H9 (cell line): Measurements from ENCODE around the gene TFEB. TPM values are rescaled to one million over a fixed set of nuclear protein-coding genes. Genes with fewer than 3 reads are reported as not detected.

Experiments used
- DNase-seq: peaks from one replicate; pipeline ENCODE4 v3.0.0-alpha.2; 2017
- H2AFZ ChIP-seq: one replicate; pipeline ENCODE4 v1.6.1; 2013; ENCODE audit warnings: mild to moderate bottlenecking, low read length, control low read depth, moderate library complexity
- H2AK5ac ChIP-seq: 2 replicates; pipeline ENCODE4 v1.6.1; 2013; ENCODE audit warnings: low read length, control low read depth, mixed read lengths; ENCODE audit not compliant: insufficient read length
- H2BK120ac ChIP-seq: one replicate; pipeline ENCODE4 v1.6.1; 2013; ENCODE audit warnings: low read depth, mild to moderate bottlenecking, low read length, control low read depth, inconsistent platforms; ENCODE audit not compliant: poor library complexity, severe bottlenecking
- H2BK12ac ChIP-seq: 2 replicates; pipeline ENCODE4 v1.6.1; 2013; ENCODE audit warnings: low read length, control low read depth, mixed read lengths, low read depth; ENCODE audit not compliant: insufficient read length
- H2BK15ac ChIP-seq: 2 replicates; pipeline ENCODE4 v1.6.1; 2013; ENCODE audit warnings: low read depth, low read length, control low read depth
- H2BK20ac ChIP-seq: one replicate; pipeline ENCODE4 v1.6.1; 2013; ENCODE audit warnings: low read depth, mild to moderate bottlenecking, low read length, control low read depth, inconsistent platforms; ENCODE audit not compliant: poor library complexity, severe bottlenecking
- H2BK5ac ChIP-seq: 2 replicates; pipeline ENCODE4 v1.6.1; 2013; ENCODE audit warnings: low read length, control low read depth, mixed read lengths; ENCODE audit not compliant: insufficient read length
- H3K14ac ChIP-seq: 2 replicates; pipeline ENCODE4 v1.6.1; 2013; ENCODE audit warnings: low read length, control low read depth; ENCODE audit not compliant: insufficient read depth
- H3K18ac ChIP-seq: 2 replicates; pipeline ENCODE4 v1.6.1; 2013; ENCODE audit warnings: low read depth, mild to moderate bottlenecking, mixed read lengths, low read length, control low read depth; ENCODE audit not compliant: insufficient read length
- H3K23ac ChIP-seq: 2 replicates; pipeline ENCODE4 v1.6.1; 2013; ENCODE audit warnings: low read length, control low read depth, mixed read lengths, low read depth; ENCODE audit not compliant: insufficient read length
- H3K23me2 ChIP-seq: 2 replicates; pipeline ENCODE4 v1.6.1; 2013; ENCODE audit warnings: low read depth, mild to moderate bottlenecking, mixed read lengths, low read length, control low read depth; ENCODE audit not compliant: insufficient read length, poor library complexity, severe bottlenecking
- H3K27ac ChIP-seq: 2 replicates; pipeline ENCODE4 v1.5.1; 2013; ENCODE audit warnings: low read length, control low read depth, mixed read lengths, low read depth; ENCODE audit not compliant: insufficient read length
- H3K27me3 ChIP-seq: 2 replicates; pipeline ENCODE4 v1.6.1; 2013; ENCODE audit warnings: low read length, control low read depth, inconsistent platforms; ENCODE audit not compliant: insufficient read depth
- H3K4ac ChIP-seq: 2 replicates; pipeline ENCODE4 v1.6.1; 2013; ENCODE audit warnings: low read depth, mild to moderate bottlenecking, control low read depth, inconsistent platforms, low read length, moderate library complexity
- H3K4me1 ChIP-seq: 2 replicates; pipeline ENCODE4 v1.6.1; 2013; ENCODE audit warnings: low read length, control low read depth, inconsistent platforms; ENCODE audit not compliant: insufficient read depth
- H3K4me2 ChIP-seq: 2 replicates; pipeline ENCODE4 v1.6.1; 2013; ENCODE audit warnings: low read length, control low read depth, mixed read lengths; ENCODE audit not compliant: insufficient read length, insufficient read depth
- H3K56ac ChIP-seq: 2 replicates; pipeline ENCODE4 v1.6.1; 2013; ENCODE audit warnings: low read depth, mild to moderate bottlenecking, mixed read lengths, low read length, control low read depth; ENCODE audit not compliant: insufficient read length
- H3K79me1 ChIP-seq: 2 replicates; pipeline ENCODE4 v1.6.1; 2013; ENCODE audit warnings: low read depth, mild to moderate bottlenecking, moderate library complexity, low read length, control low read depth, inconsistent platforms; ENCODE audit not compliant: insufficient read depth, poor library complexity, severe bottlenecking
- H3K79me2 ChIP-seq: 2 replicates; pipeline ENCODE4 v1.6.1; 2013; ENCODE audit warnings: low read length, control low read depth, inconsistent platforms; ENCODE audit not compliant: insufficient read depth
- H3K9ac ChIP-seq: 2 replicates; pipeline ENCODE4 v1.6.1; 2013; ENCODE audit warnings: low read length, control low read depth, mixed read lengths; ENCODE audit not compliant: insufficient read length; ENCODE audit errors: extremely low read depth
- H3K9me3 ChIP-seq: one replicate; pipeline ENCODE4 v1.6.1; 2013; ENCODE audit warnings: low read depth, low read length, inconsistent platforms; ENCODE audit not compliant: control insufficient read depth
- H3T11ph ChIP-seq: one replicate; pipeline ENCODE4 v1.6.1; 2013; ENCODE audit warnings: mild to moderate bottlenecking, low read length, control low read depth, inconsistent platforms
- H4K20me1 ChIP-seq: one replicate; pipeline ENCODE4 v1.6.1; 2013; ENCODE audit not compliant: control insufficient read depth, insufficient read length, insufficient read depth
- H4K5ac ChIP-seq: 2 replicates; pipeline ENCODE4 v1.6.1; 2013; ENCODE audit warnings: low read depth, mild to moderate bottlenecking, mixed read lengths, low read length, control low read depth; ENCODE audit not compliant: insufficient read length
- H4K8ac ChIP-seq: replicated peaks from 2 replicates; pipeline ENCODE4 v1.6.1; 2013; ENCODE audit warnings: low read length, control low read depth, mixed read lengths, low read depth; ENCODE audit not compliant: insufficient read length
- H4K91ac ChIP-seq: 2 replicates; pipeline ENCODE4 v1.6.1; 2013; ENCODE audit warnings: low read depth, mild to moderate bottlenecking, moderate library complexity, mixed read lengths, low read length, control low read depth; ENCODE audit not compliant: insufficient read length
- H3K27ac Mint-ChIP-seq, 3 experiments: 2 replicates in 2 of 3; 3 replicates in 1 of 3; pipeline ENCODE4 v1.8.0; 2020 to 2021; ENCODE audit warnings: mixed read lengths in 3 of 3, mild to moderate bottlenecking in 1 of 3, moderate library complexity in 1 of 3
- H3K27me3 Mint-ChIP-seq: 2 replicates; pipeline ENCODE4 v1.8.0; 2021; ENCODE audit warnings: low read depth, mild to moderate bottlenecking, moderate library complexity, mixed read lengths
- H3K36me3 Mint-ChIP-seq, 3 experiments: 2 replicates in 2 of 3; 3 replicates in 1 of 3; pipeline ENCODE4 v1.8.0; 2020 to 2021; ENCODE audit warnings: low read depth in 3 of 3, mixed read lengths in 3 of 3; ENCODE audit not compliant: insufficient read depth in 1 of 3
- H3K4me1 Mint-ChIP-seq, 2 experiments: 2 replicates each; pipeline ENCODE4 v1.8.0; 2020; ENCODE audit warnings: mixed read lengths in 2 of 2
- H3K4me3 Mint-ChIP-seq, 2 experiments: 2 replicates in 1 of 2; 3 replicates in 1 of 2; pipeline ENCODE4 v1.8.0; 2020 to 2021; ENCODE audit warnings: mild to moderate bottlenecking in 2 of 2, mixed read lengths in 2 of 2, moderate library complexity in 1 of 2
- H3K9me3 Mint-ChIP-seq, 2 experiments: 2 replicates in 1 of 2; 3 replicates in 1 of 2; pipeline ENCODE4 v1.8.0; 2020; ENCODE audit warnings: mild to moderate bottlenecking in 2 of 2, mixed read lengths in 2 of 2, moderate library complexity in 1 of 2
- CTCF ChIP-seq: fragments of 200-600 bp; sonication (generic); conservative IDR thresholded peaks from 3 replicates; pipeline ENCODE4 v1.8.0; 2021; ENCODE audit warnings: antibody characterized with exemption, mild to moderate bottlenecking
- WGBS: extraction: QIAGEN DNeasy Blood & Tissue Kit; methylation state at CpG from one replicate; pipeline ENCODE4 v1.1.7; 2013; ENCODE audit warnings: missing lambda C conversion rate, low lambda C conversion rate, mixed read lengths; ENCODE audit not compliant: insufficient read length; ENCODE audit errors: extremely low coverage; 5-methylcytosine and 5-hydroxymethylcytosine counted together
- total RNA-seq: library from RNA; stranded (reverse); gene quantifications from 2 replicates; pipeline ENCODE4 v1.2.1, GENCODE V29; 2021

Gene TFEB
- total RNA-seq, 1 experiment from 2014 or later: 1.2 TPM

- no peaks in the 10 kb centered on the region for H3K79me1 ChIP-seq
- WGBS: no CpG with 5 or more reads among the region's 3 CpGs
- no peak overlapping the region for H3K23ac ChIP-seq
- no peak overlapping the region for H2AK5ac ChIP-seq
- H3K9ac ChIP-seq: no peak overlapping the region
- H2AFZ ChIP-seq: no peak overlapping the region
- no peak overlapping the region for H3K4ac ChIP-seq
- Mint-ChIP-seq H3K4me3 (no peak overlapping the region), H3K4me1 (peaks cover 0 to 4% of the 10 kb centered on the region in 2 experiments; a peak in 1 of 4 replicates), H3K9me3 (no peaks in the 10 kb centered on the region), H3K36me3 (no peaks in the 10 kb centered on the region), H3K27me3 (peaks cover 11% of the 10 kb centered on the region), H3K27ac (no peak overlapping the region)
- H2BK12ac ChIP-seq: no peak overlapping the region
- no peak overlapping the region for H3K56ac ChIP-seq
- no peak overlapping the region for H4K8ac ChIP-seq
- H3K27me3 ChIP-seq: no peaks in the 10 kb centered on the region
- no peak overlapping the region for H2BK15ac ChIP-seq
- no peak overlapping the region for H3K14ac ChIP-seq
- H4K5ac ChIP-seq: no peak overlapping the region
- no peak overlapping the region for H4K91ac ChIP-seq
- TF ChIP-seq CTCF: no peak
- H2BK5ac ChIP-seq: no peak overlapping the region
- no peak overlapping the region for H2BK120ac ChIP-seq
- H3K23me2 ChIP-seq: no peaks in the 10 kb centered on the region
- H2BK20ac ChIP-seq: no peak overlapping the region
- H3K27ac ChIP-seq: no peak overlapping the region
- no peaks in the 10 kb centered on the region for H4K20me1 ChIP-seq
- H3K4me2 ChIP-seq: no peak overlapping the region
- H3K4me1 ChIP-seq: no peaks in the 10 kb centered on the region
- H3K18ac ChIP-seq: no peak overlapping the region
- H3T11ph ChIP-seq: no peak overlapping the region
- no peaks in the 10 kb centered on the region for H3K79me2 ChIP-seq
- DNase-seq: no peak
- no peaks in the 10 kb centered on the region for H3K9me3 ChIP-seq
Measured at GRCh38 chr6:41750374-41750773, 15.0 kb upstream of the TFEB start.
